HCT116 (cell line): ENCODE data around the gene BRINP2. TPM values are rescaled to one million over a fixed set of nuclear protein-coding genes. Genes with fewer than 3 reads are reported as not detected.

ENCODE experiments used
- ATAC-seq: fragments of 200-7000 bp; cut with Tn5 transposase; 2 replicates; pipeline ENCODE4 v1.9.1; 2020; ENCODE audit warnings: mild to moderate bottlenecking, moderate library complexity
- BruUV-seq: library from RNA; stranded (reverse); fragments of 400-500 nt; replicated peaks from 2 replicates; lab custom pipeline; 2021; lab: Mats Ljungman, UMichigan
- CTCF ChIA-PET: fragments of 300-600 bp; sonication (Branson Sonifier 250); formaldehyde crosslinking; loops from one replicate; lab custom pipeline; 2021; ENCODE audit warnings: antibody characterized with exemption; lab: Charles Lee
- POLR2A ChIA-PET: fragments of 300-600, 350-600 bp; sonication (Branson Sonifier 250); formaldehyde crosslinking; loops from one replicate; lab custom pipeline; 2021; ENCODE audit warnings: antibody characterized with exemption; lab: Charles Lee
- RAD21 ChIA-PET, 2 experiments: fragments of 300-600 bp; sonication (Branson Sonifier 250); formaldehyde crosslinking; loops; one replicate each; lab custom pipeline; 2023; ENCODE audit warnings: low total read pairs in 2 of 2; ENCODE audit not compliant: uncharacterized antibody in 2 of 2, unreplicated experiment in 2 of 2, low non-redundant PET in 1 of 2; lab: Charles Lee
- DNase-seq: peaks from one replicate; pipeline ENCODE4 v3.0.0-alpha.2; 2010; ENCODE audit warnings: low read depth, low spot score
- H2AFZ ChIP-seq: fragments of 200-600 bp; shearing (Covaris generic), sonication (generic); 2 replicates; pipeline ENCODE4 v1.6.1; 2017; ENCODE audit warnings: low read depth, mixed run types, mixed read lengths, antibody characterized with exemption, low read length; ENCODE audit not compliant: poor library complexity, severe bottlenecking
- H3K27ac ChIP-seq: 2 replicates; pipeline ENCODE4 v1.5.1; 2012; ENCODE audit warnings: low read depth, low read length
- H3K27me3 ChIP-seq: fragments of 200-600 bp; sonication (generic); 2 replicates; pipeline ENCODE4 v1.6.1; 2016; ENCODE audit warnings: mixed run types, low read length, mixed read lengths; ENCODE audit not compliant: insufficient read depth
- H3K36me3 ChIP-seq, 2 experiments: fragments of 200-500 bp in 1 of 2; fragments of 200-600 bp in 1 of 2; sonication (Bioruptor generic) in 1 of 2; sonication (generic) in 1 of 2; 2 replicates each; pipeline versions ENCODE4 v1.5.1 to v1.6.1; 2014 to 2016; ENCODE audit warnings: low read length in 2 of 2, inconsistent platforms in 1 of 2, mixed read lengths in 1 of 2, mixed run types in 1 of 2; ENCODE audit not compliant: insufficient read depth in 2 of 2, control insufficient read depth in 1 of 2
- H3K4me1 ChIP-seq, 2 experiments: fragments of 200-600 bp in 1 of 2; sonication (generic) in 1 of 2; 2 replicates each; pipeline versions ENCODE4 v1.5.1 to v1.6.1; 2012 to 2017; ENCODE audit warnings: low read length in 2 of 2, inconsistent platforms in 1 of 2, mild to moderate bottlenecking in 1 of 2, mixed read lengths in 1 of 2, mixed run types in 1 of 2, moderate library complexity in 1 of 2; ENCODE audit not compliant: insufficient read depth in 2 of 2, control insufficient read depth in 1 of 2
- H3K4me2 ChIP-seq: fragments of 200-600 bp; sonication (generic); 2 replicates; pipeline ENCODE4 v1.6.1; 2017; ENCODE audit warnings: mixed run types, low read length, mixed read lengths
- H3K4me3 ChIP-seq, 2 experiments: fragments of 200-600 bp in 1 of 2; sonication (generic) in 1 of 2; replicated peaks in 1 of 2; 2 replicates each; pipeline ENCODE4 v1.5.1; 2011 to 2016; ENCODE audit warnings: low read length in 2 of 2, control low read depth in 1 of 2, low read depth in 1 of 2, mild to moderate bottlenecking in 1 of 2, mixed read lengths in 1 of 2, mixed run types in 1 of 2
- H3K79me2 ChIP-seq: fragments of 200-600 bp; sonication (generic); 2 replicates; pipeline ENCODE4 v1.6.1; 2017; ENCODE audit warnings: mild to moderate bottlenecking, mixed run types, low read length, moderate library complexity, mixed read lengths; ENCODE audit not compliant: insufficient read depth
- H3K9ac ChIP-seq: fragments of 200-600 bp; sonication (generic); 2 replicates; pipeline ENCODE4 v1.6.1; 2016; ENCODE audit warnings: low read length, mixed read lengths
- H3K9me2 ChIP-seq: fragments of 200-600 bp; sonication (generic), shearing (Covaris generic); 2 replicates; pipeline ENCODE4 v1.6.1; 2017; ENCODE audit warnings: mixed run types, mild to moderate bottlenecking, moderate library complexity; ENCODE audit not compliant: insufficient read depth
- H3K9me3 ChIP-seq, 2 experiments: fragments of 200-500 bp in 1 of 2; fragments of 200-600 bp in 1 of 2; sonication (Bioruptor generic) in 1 of 2; sonication (generic) in 1 of 2; 2 replicates each; pipeline ENCODE4 v1.6.1; 2014 to 2017; ENCODE audit warnings: low read length in 2 of 2, mixed read lengths in 2 of 2, inconsistent platforms in 1 of 2, low read depth in 1 of 2, mild to moderate bottlenecking in 1 of 2, mixed run types in 1 of 2, moderate library complexity in 1 of 2; ENCODE audit not compliant: control insufficient read depth in 1 of 2, insufficient read depth in 1 of 2
- H4K20me1 ChIP-seq: fragments of 200-600 bp; sonication (generic), shearing (Covaris generic); 2 replicates; pipeline ENCODE4 v1.6.1; 2017; ENCODE audit warnings: mixed run types, mild to moderate bottlenecking, moderate library complexity; ENCODE audit not compliant: insufficient read depth
- SIN3A ChIP-seq: IDR thresholded peaks from 2 replicates; pipeline ENCODE4 v1.6.1; 2012; ENCODE audit warnings: low read depth
- TCF7L2 ChIP-seq: IDR thresholded peaks from 2 replicates; pipeline ENCODE4 v1.7.0; 2011; ENCODE audit warnings: borderline replicate concordance, inconsistent platforms; ENCODE audit not compliant: insufficient read depth, insufficient read length; ENCODE audit errors: extremely low read depth
- intact Hi-C: fragments of 100-400 bp; cut with micrococcal nuclease; formaldehyde crosslinking; loops from 2 replicates; pipeline ENCODE4 v1.10.0; 2022
- total RNA-seq: library from RNA; stranded (reverse); gene quantifications from one replicate; pipeline ENCODE4 v1.2.1, GENCODE V29; 2021; ENCODE audit not compliant: unreplicated experiment
- TF ChIP-seq, protein P1 (sequence below), 3 experiments: fragments of 200-600 bp in 1 of 3; sonication (generic) in 1 of 3; IDR thresholded peaks in 2 of 3; conservative IDR thresholded peaks in 1 of 3; 2 replicates each; pipeline ENCODE4 v1.5.1; 2012 to 2017; ENCODE audit warnings: low read depth in 2 of 3, low read length in 2 of 3, antibody characterized with exemption in 1 of 3, borderline replicate concordance in 1 of 3, control low read depth in 1 of 3, mild to moderate bottlenecking in 1 of 3, mixed read lengths in 1 of 3, mixed run types in 1 of 3, moderate library complexity in 1 of 3; ENCODE audit not compliant: insufficient read depth in 1 of 3

The BRINP2 gene
- total RNA-seq, 1 experiment from 2014 or later = not detected

DNA sequence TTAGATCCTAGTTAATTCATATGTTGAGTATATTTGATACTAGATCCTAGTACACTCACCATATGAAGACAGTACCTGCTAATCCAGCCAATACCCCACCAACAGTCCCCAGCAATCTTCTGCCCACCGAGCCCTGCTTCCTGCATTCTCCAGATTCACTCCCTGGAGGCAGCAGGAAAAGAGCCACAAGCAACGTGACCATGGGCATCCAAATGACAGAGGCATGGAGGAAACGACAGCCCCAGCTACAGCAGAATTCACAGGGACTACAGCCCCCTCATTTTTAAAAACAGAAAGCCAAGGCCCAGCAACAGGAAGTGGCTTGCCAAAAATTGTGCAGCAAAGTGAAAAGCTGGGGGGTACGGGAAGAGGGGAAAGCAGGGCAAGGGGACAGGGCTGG lies 35.5 kb upstream of the BRINP2 start:
- CTCF ChIA-PET = no interaction called here
- H2AFZ ChIP-seq = no peak overlapping the region
- ATAC-seq (no peak), DNase-seq (no peak)
- RAD21 ChIA-PET = no interaction called here
- H3K4me2 ChIP-seq = no peak overlapping the region
- H3K36me3 ChIP-seq = no peaks in the 10 kb centered on the region
- no peaks in the 10 kb centered on the region for H3K9me2 ChIP-seq
- no peaks in the 10 kb centered on the region for H3K9me3 ChIP-seq
- no peak for TF ChIP-seq TCF7L2
- no peak overlapping the region for H3K27ac ChIP-seq
- POLR2A ChIA-PET = no interaction called here
- intact Hi-C loops = no loop called here
- H3K27me3 ChIP-seq = peaks cover 2% of the 10 kb centered on the region; the same call in 1 of the 2 replicates
- H3K4me3 ChIP-seq = no peak overlapping the region
- no peak overlapping the region for H3K9ac ChIP-seq
- no peaks in the 10 kb centered on the region for H4K20me1 ChIP-seq
- BruUV-seq = no TSS peak
- H3K4me1 ChIP-seq = no peaks in the 10 kb centered on the region
- H3K79me2 ChIP-seq = no peaks in the 10 kb centered on the region

GRCh38 chr1:177137814-177138213 lies 32.9 kb upstream of the BRINP2 start:
- ChIA-PET RAD21 (no interaction called here), CTCF (no interaction called here), POLR2A (no interaction called here)
- DNase-seq = no peak
- Histone ChIP-seq H3K4me2 (no peak overlapping the region), H4K20me1 (no peaks in the 10 kb centered on the region), H3K27ac (no peak overlapping the region), H3K4me1 (no peaks in the 10 kb centered on the region), H3K36me3 (no peaks in the 10 kb centered on the region), H3K4me3 (no peak overlapping the region), H3K9me2 (no peaks in the 10 kb centered on the region), H3K27me3 (no peaks in the 10 kb centered on the region; the same call in 1 of the 2 replicates), H3K9me3 (no peaks in the 10 kb centered on the region), H2AFZ (no peak overlapping the region), H3K79me2 (no peaks in the 10 kb centered on the region), H3K9ac (no peak overlapping the region)
- TF ChIP-seq, protein P1, sequence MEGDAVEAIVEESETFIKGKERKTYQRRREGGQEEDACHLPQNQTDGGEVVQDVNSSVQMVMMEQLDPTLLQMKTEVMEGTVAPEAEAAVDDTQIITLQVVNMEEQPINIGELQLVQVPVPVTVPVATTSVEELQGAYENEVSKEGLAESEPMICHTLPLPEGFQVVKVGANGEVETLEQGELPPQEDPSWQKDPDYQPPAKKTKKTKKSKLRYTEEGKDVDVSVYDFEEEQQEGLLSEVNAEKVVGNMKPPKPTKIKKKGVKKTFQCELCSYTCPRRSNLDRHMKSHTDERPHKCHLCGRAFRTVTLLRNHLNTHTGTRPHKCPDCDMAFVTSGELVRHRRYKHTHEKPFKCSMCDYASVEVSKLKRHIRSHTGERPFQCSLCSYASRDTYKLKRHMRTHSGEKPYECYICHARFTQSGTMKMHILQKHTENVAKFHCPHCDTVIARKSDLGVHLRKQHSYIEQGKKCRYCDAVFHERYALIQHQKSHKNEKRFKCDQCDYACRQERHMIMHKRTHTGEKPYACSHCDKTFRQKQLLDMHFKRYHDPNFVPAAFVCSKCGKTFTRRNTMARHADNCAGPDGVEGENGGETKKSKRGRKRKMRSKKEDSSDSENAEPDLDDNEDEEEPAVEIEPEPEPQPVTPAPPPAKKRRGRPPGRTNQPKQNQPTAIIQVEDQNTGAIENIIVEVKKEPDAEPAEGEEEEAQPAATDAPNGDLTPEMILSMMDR (IDR thresholded peaks at IDR 0.05 in 2 of 3, conservative IDR thresholded peaks at IDR 0.05 in 1 of 3; ENCODE audit: borderline replicate concordance in 1 of 3, insufficient read depth in 1 of 3, low read depth in 2 of 3, low read length in 2 of 3) = 0 out of 6 replicates have a peak, but pooled peaks of 1 of the 3 experiments have one; percentile 16
- TF ChIP-seq SIN3A = no peak
- ATAC-seq = no peak
- no TSS peak for BruUV-seq
- intact Hi-C loops = no loop called here
